Liver (tissue), 3 donors: ENCODE data around the gene KSR2.

Experiments used
- CTCF ChIP-seq: fragments of 150-350 bp; IDR thresholded peaks from 2 replicates; pipeline ENCODE4 v1.5.1; 2017; ENCODE audit warnings: improper control_type of control experiment, low read depth, low read length; ENCODE audit not compliant: missing input control
- EGR1 ChIP-seq, 2 donors: IDR thresholded peaks; 2 replicates each; pipeline ENCODE4 v1.6.1; 2016 to 2018; ENCODE audit warnings: antibody characterized with exemption in 2 of 2, low read depth in 2 of 2
- REST ChIP-seq: IDR thresholded peaks from 2 replicates; pipeline ENCODE4 v1.6.1; 2016; ENCODE audit warnings: antibody characterized with exemption, mild to moderate bottlenecking
- TAF1 ChIP-seq: conservative IDR thresholded peaks from 2 replicates; pipeline ENCODE4 v1.6.1; 2016; ENCODE audit warnings: antibody characterized with exemption, mild to moderate bottlenecking
- donor health status: healthy.
- donor health status: healthy.

- no peak for TF ChIP-seq CTCF
- TF ChIP-seq EGR1 (IDR thresholded peaks at IDR 0.05; ENCODE audit: low read depth in 2 of 2): no peak
- no peak for TF ChIP-seq TAF1
- TF ChIP-seq REST: no peak
Observed at GRCh38 chr12:117661471-117661870, 307.3 kb downstream of the KSR2 start.
